ENCODE data around the gene PRPS1L1.

Gene PRPS1L1

GRCh38 chr7:17988141-17988540, 39.5 kb downstream of the PRPS1L1 start:
- DNase-seq (ENCODE audit: low read depth), result no peak
- no peak for TF ChIP-seq CTCF (conservative IDR thresholded peaks at IDR 0.05; ENCODE audit: low read depth, low read length)
- no peak overlapping the region for H3K4me3 ChIP-seq (ENCODE audit: low read depth, low read length)

- H3K4me3 ChIP-seq (ENCODE audit: low read depth, low read length), result no peak overlapping the region
- peak; percentile 82 for DNase-seq (ENCODE audit: low read depth)
- no peak for TF ChIP-seq CTCF (conservative IDR thresholded peaks at IDR 0.05; ENCODE audit: low read depth, low read length)
These were observed 40.8 kb downstream of the PRPS1L1 start for GRCh38 chr7:17986851-17987250.

GRCh38 chr7:17985473-17986239, 42.0 kb downstream of the PRPS1L1 start:
- TF ChIP-seq CTCF (conservative IDR thresholded peaks at IDR 0.05; ENCODE audit: low read depth, low read length), result no peak
- H3K4me3 ChIP-seq (ENCODE audit: low read depth, low read length), result no peak overlapping the region
- no peak for DNase-seq (ENCODE audit: low read depth)

- TF ChIP-seq CTCF (conservative IDR thresholded peaks at IDR 0.05; ENCODE audit: low read depth, low read length), result no peak
- no peak for DNase-seq (ENCODE audit: low read depth)
- no peak overlapping the region for H3K4me3 ChIP-seq (ENCODE audit: low read depth, low read length)
These were observed 43.4 kb downstream of the PRPS1L1 start for GRCh38 chr7:17984288-17984687.

GRCh38 chr7:17983221-17984062, 44.2 kb downstream of the PRPS1L1 start:
- H3K4me3 ChIP-seq (ENCODE audit: low read depth, low read length), result no peak overlapping the region
- no peak for DNase-seq (ENCODE audit: low read depth)
- TF ChIP-seq CTCF (conservative IDR thresholded peaks at IDR 0.05; ENCODE audit: low read depth, low read length), result no peak

GRCh38 chr7:17976952-17977351, 50.7 kb downstream of the PRPS1L1 start:
- no peak overlapping the region for H3K4me3 ChIP-seq (ENCODE audit: low read depth, low read length)
- TF ChIP-seq CTCF (conservative IDR thresholded peaks at IDR 0.05; ENCODE audit: low read depth, low read length), result no peak
- no peak for DNase-seq (ENCODE audit: low read depth)

All from choroid plexus epithelial cell (primary cell).